ENCODE measurements around the gene DNAH3. TPM values are rescaled to one million over a fixed set of nuclear protein-coding genes. Genes with fewer than 3 reads are reported as not detected.
"Not testable (repeated sequence)": the region's sequence is repeated elsewhere in the genome, so short reads cannot be mapped to it uniquely, and the experiment has no call there.

DNAH3 gene
- total RNA-seq, 1 donor from 2014 or later, result 0.19 TPM

GRCh38 chr16:21120976-21121520 is 29.6 kb downstream of the DNAH3 start:
- Mint-ChIP-seq H3K27me3 (peaks cover 3% of the 10 kb centered on the region), H3K9me3 (ENCODE audit: low read depth) (no peaks in the 10 kb centered on the region), H3K36me3 (ENCODE audit: insufficient read depth) (no peaks in the 10 kb centered on the region), H3K4me3 (ENCODE audit: low read depth) (no peak overlapping the region), H3K4me1 (ENCODE audit: low read depth) (no peaks in the 10 kb centered on the region), H3K27ac (no peak overlapping the region)
- DNase-seq (ENCODE audit: low spot score, unreplicated experiment), result no peak
- no peak for TF ChIP-seq CTCF (IDR thresholded peaks at IDR 0.05; ENCODE audit: unreplicated experiment)

- Mint-ChIP-seq H3K27ac (no peak overlapping the region), H3K4me3 (ENCODE audit: low read depth) (no peak overlapping the region), H3K36me3 (ENCODE audit: insufficient read depth) (no peaks in the 10 kb centered on the region), H3K9me3 (ENCODE audit: low read depth) (no peaks in the 10 kb centered on the region), H3K4me1 (ENCODE audit: low read depth) (no peaks in the 10 kb centered on the region), H3K27me3 (peaks cover 3% of the 10 kb centered on the region)
- no peak for DNase-seq (ENCODE audit: low spot score, unreplicated experiment)
- no peak for TF ChIP-seq CTCF (IDR thresholded peaks at IDR 0.05; ENCODE audit: unreplicated experiment)
Observed at GRCh38 chr16:21117567-21117966, 33.1 kb downstream of the DNAH3 start.

GRCh38 chr16:21116148-21116693 is 34.4 kb downstream of the DNAH3 start:
- Mint-ChIP-seq H3K36me3 (ENCODE audit: insufficient read depth) (no peaks in the 10 kb centered on the region), H3K4me3 (ENCODE audit: low read depth) (no peak overlapping the region), H3K27ac (no peak overlapping the region), H3K4me1 (ENCODE audit: low read depth) (no peaks in the 10 kb centered on the region), H3K27me3 (peaks cover 3% of the 10 kb centered on the region), H3K9me3 (ENCODE audit: low read depth) (no peaks in the 10 kb centered on the region)
- TF ChIP-seq CTCF (IDR thresholded peaks at IDR 0.05; ENCODE audit: unreplicated experiment), result no peak
- no peak for DNase-seq (ENCODE audit: low spot score, unreplicated experiment)

- DNase-seq (ENCODE audit: low spot score, unreplicated experiment); H3K4me3 Mint-ChIP-seq (ENCODE audit: low read depth); H3K27me3 Mint-ChIP-seq; H3K36me3 Mint-ChIP-seq (ENCODE audit: insufficient read depth); H3K9me3 Mint-ChIP-seq (ENCODE audit: low read depth); H3K4me1 Mint-ChIP-seq (ENCODE audit: low read depth); H3K27ac Mint-ChIP-seq: not testable (repeated sequence)
Observed at GRCh38 chr16:21115551-21115950, 35.1 kb downstream of the DNAH3 start.

- no peaks in the 10 kb centered on the region for H3K36me3 Mint-ChIP-seq (ENCODE audit: insufficient read depth)
- H3K4me3 Mint-ChIP-seq (ENCODE audit: low read depth), result no peak overlapping the region
- no peak overlapping the region for H3K27ac Mint-ChIP-seq
- no peaks in the 10 kb centered on the region for H3K9me3 Mint-ChIP-seq (ENCODE audit: low read depth)
- no peaks in the 10 kb centered on the region for H3K4me1 Mint-ChIP-seq (ENCODE audit: low read depth)
- no peak for TF ChIP-seq CTCF (IDR thresholded peaks at IDR 0.05; ENCODE audit: unreplicated experiment)
- H3K27me3 Mint-ChIP-seq, result peaks cover 4% of the 10 kb centered on the region
- no peak for DNase-seq (ENCODE audit: low spot score, unreplicated experiment)
Observed at GRCh38 chr16:21103941-21104860, 46.4 kb downstream of the DNAH3 start.

Measured in progenitor cell of endocrine pancreas (in vitro differentiated cells).